GM12878 (cell line): ENCODE results near the gene REEP6. TPM values are rescaled to one million over a fixed set of nuclear protein-coding genes. Genes with fewer than 3 reads are reported as not detected.

Experiments used
- ATAC-seq: fragments of 200-7000 bp; cut with Tn5 transposase; 3 replicates; pipeline ENCODE4 v1.9.1; 2020; ENCODE audit warnings: mild to moderate bottlenecking, moderate library complexity
- BruUV-seq: library from RNA; stranded (reverse); fragments of 400-500 nt; replicated peaks from 2 replicates; lab custom pipeline; 2021; lab: Mats Ljungman, UMichigan
- CTCF ChIA-PET: fragments of 300-600 bp; sonication (Branson Sonifier 250); formaldehyde crosslinking; extraction: SDS; loops from one replicate; lab custom pipeline; 2021; ENCODE audit warnings: inconsistent platforms; lab: Yijun Ruan, JAX
- POLR2A ChIA-PET: fragments of 350-600 bp; formaldehyde crosslinking; extraction: SDS; loops from one replicate; lab custom pipeline; 2021; ENCODE audit warnings: inconsistent platforms; lab: Charles Lee
- RAD21 ChIA-PET: fragments of 300-600 bp; sonication (Branson Sonifier 250); formaldehyde crosslinking; loops from one replicate; lab custom pipeline; 2023; ENCODE audit warnings: antibody characterized with exemption; ENCODE audit not compliant: unreplicated experiment; lab: Charles Lee
- SMC1A ChIA-PET: fragments of 300-600 bp; sonication (Branson Sonifier 250); formaldehyde crosslinking; loops from one replicate; lab custom pipeline; 2023; ENCODE audit not compliant: unreplicated experiment, uncharacterized antibody; lab: Charles Lee
- DNase-seq: peaks from one replicate; pipeline ENCODE4 v3.0.0-alpha.2; 2011; ENCODE audit warnings: low read depth, low spot score
- FAIRE-seq: peaks from 3 replicates; lab custom pipeline; 2011; peaks lifted over from hg19 to GRCh38; lab: Jason Lieb, UNC
- H2AFZ ChIP-seq: 2 replicates; pipeline ENCODE4 v1.6.0; 2011; ENCODE audit warnings: low read depth, low read length, control low read depth; ENCODE audit not compliant: control insufficient read depth
- H3K27ac ChIP-seq: 2 replicates; pipeline ENCODE4 v1.5.1; 2011; ENCODE audit warnings: control low read depth; ENCODE audit not compliant: control insufficient read depth, insufficient read depth
- H3K27me3 ChIP-seq, 2 experiments: replicated peaks in 1 of 2; 2 replicates each; pipeline versions ENCODE4 v1.6.0 to v1.6.1; 2011; ENCODE audit warnings: low read length in 1 of 2; ENCODE audit not compliant: control insufficient read depth in 2 of 2, insufficient read depth in 2 of 2
- H3K36me3 ChIP-seq, 2 experiments: 2 replicates each; pipeline ENCODE4 v1.5.1; 2011; ENCODE audit warnings: low read length in 1 of 2; ENCODE audit not compliant: control insufficient read depth in 2 of 2, insufficient read depth in 2 of 2
- H3K4me1 ChIP-seq: 2 replicates; pipeline ENCODE4 v1.6.1; 2011; ENCODE audit warnings: mild to moderate bottlenecking, low read length, moderate library complexity, mixed read lengths; ENCODE audit not compliant: control insufficient read depth, insufficient read depth
- H3K4me2 ChIP-seq: 2 replicates; pipeline ENCODE4 v1.6.0; 2011; ENCODE audit warnings: control low read depth; ENCODE audit not compliant: control insufficient read depth, insufficient read depth
- H3K4me3 ChIP-seq: fragments of 200-600 bp; sonication (generic); 2 replicates; pipeline ENCODE4 v1.5.1; 2016
- H3K79me2 ChIP-seq: 2 replicates; pipeline ENCODE4 v1.6.0; 2011; ENCODE audit warnings: low read length; ENCODE audit not compliant: control insufficient read depth, insufficient read depth
- H3K9ac ChIP-seq: 2 replicates; pipeline ENCODE4 v1.8.0; 2011; ENCODE audit warnings: low read length, control low read depth, mixed read lengths; ENCODE audit not compliant: control insufficient read depth, insufficient read depth
- H3K9me3 ChIP-seq: replicated peaks from 3 replicates; pipeline ENCODE4 v1.5.1; 2011; ENCODE audit warnings: mild to moderate bottlenecking, low read length; ENCODE audit not compliant: control insufficient read depth, insufficient read depth
- H4K20me1 ChIP-seq: 2 replicates; pipeline ENCODE4 v1.6.0; 2011; ENCODE audit not compliant: control insufficient read depth, insufficient read depth
- BMI1 ChIP-seq: fragments of 450-650 bp; IDR thresholded peaks from 2 replicates; pipeline ENCODE4 v1.6.1; 2016; ENCODE audit warnings: mild to moderate bottlenecking, moderate library complexity, borderline replicate concordance
- CBFB ChIP-seq: IDR thresholded peaks from 2 replicates; pipeline ENCODE4 v1.6.1; 2016; ENCODE audit warnings: antibody characterized with exemption, low read depth
- DPF2 ChIP-seq: fragments of 450-650 bp; IDR thresholded peaks from 2 replicates; pipeline ENCODE4 v1.6.1; 2017; ENCODE audit warnings: mild to moderate bottlenecking
- EP300 ChIP-seq, 2 experiments: fragments of 150-350 bp in 1 of 2; IDR thresholded peaks; 2 replicates each; pipeline ENCODE4 v1.6.1; 2011 to 2012; ENCODE audit warnings: low read depth in 2 of 2, low read length in 2 of 2, borderline replicate concordance in 1 of 2, improper control_type of control experiment in 1 of 2, inconsistent platforms in 1 of 2; ENCODE audit not compliant: control insufficient read depth in 1 of 2
- STAT1 ChIP-seq: fragments of 450-650 bp; conservative IDR thresholded peaks from 2 replicates; pipeline ENCODE4 v1.6.1; 2014; ENCODE audit warnings: antibody characterized with exemption, mild to moderate bottlenecking
- WGBS: methylation state at CpG from one replicate; pipeline ENCODE4 v1.1.6; 2016; ENCODE audit warnings: low lambda C conversion rate; ENCODE audit not compliant: insufficient replicate concordance, insufficient coverage; ENCODE audit errors: missing lambda C conversion rate; 5-methylcytosine and 5-hydroxymethylcytosine counted together
- in situ Hi-C: fragments of 300-500 bp; cut with MboI; formaldehyde crosslinking; loops from 9 replicates; pipeline ENCODE4 v1.14.3; 2018; ENCODE audit warnings: mixed read lengths
- intact Hi-C: fragments of 100-400 bp; cut with micrococcal nuclease; formaldehyde crosslinking; loops from one replicate; pipeline ENCODE4 v1.14.2; 2022; ENCODE audit not compliant: unreplicated experiment
- polyA plus RNA-seq, 11 experiments: library from polyadenylated mRNA; depleted of rRNA in 4 of 11; unstranded in 6 of 11; stranded (reverse) in 5 of 11; fragments of >200 nt; fragmentation: Nextera tagmentation in 4 of 11; fragmentation: Illumina TruSeq in 1 of 11; extraction: Ambion mirVana in 4 of 11; extraction: Trizol in 1 of 11; gene quantifications; 1 replicate in 1 of 11; 2 replicates in 10 of 11; pipeline versions ENCODE4 v1.2.1 to v1.2.3, GENCODE V29; 2011 to 2016; ENCODE audit warnings: inconsistent platforms in 2 of 11, missing spikeins in 2 of 11, low read depth in 1 of 11
- total RNA-seq, 4 experiments: library from RNA; depleted of rRNA in 3 of 4; stranded (reverse); fragments of >200 nt in 3 of 4; fragmentation: Illumina TruSeq in 1 of 4; extraction: Trizol in 1 of 4; gene quantifications; 2 replicates each; pipeline versions ENCODE4 v1.2.1 to v1.2.3, GENCODE V29; 2013 to 2021
- TF ChIP-seq, protein P1 (sequence below): fragments of 450-650 bp; formaldehyde crosslinking; IDR thresholded peaks from 2 replicates; pipeline ENCODE4 v1.5.0; 2022; ENCODE audit warnings: mild to moderate bottlenecking, missing genetic modification characterization
- TF ChIP-seq, protein P2 (sequence below): fragments of 450-650 bp; IDR thresholded peaks from 2 replicates; pipeline ENCODE4 v1.6.1; 2016; ENCODE audit warnings: mild to moderate bottlenecking, moderate library complexity, borderline replicate concordance
- TF ChIP-seq, protein P3 (sequence below): fragments of 450-650 bp; IDR thresholded peaks from 2 replicates; pipeline ENCODE4 v1.6.1; 2017; ENCODE audit warnings: mild to moderate bottlenecking

REEP6 gene
- total and polyA plus RNA-seq, 10 of the 15 experiments (the other 5 are each of a cell fraction or from before 2014, with no cell fraction given), result 0.06 to 1.1 (median 0.39) TPM; not detected in 2

DNA sequence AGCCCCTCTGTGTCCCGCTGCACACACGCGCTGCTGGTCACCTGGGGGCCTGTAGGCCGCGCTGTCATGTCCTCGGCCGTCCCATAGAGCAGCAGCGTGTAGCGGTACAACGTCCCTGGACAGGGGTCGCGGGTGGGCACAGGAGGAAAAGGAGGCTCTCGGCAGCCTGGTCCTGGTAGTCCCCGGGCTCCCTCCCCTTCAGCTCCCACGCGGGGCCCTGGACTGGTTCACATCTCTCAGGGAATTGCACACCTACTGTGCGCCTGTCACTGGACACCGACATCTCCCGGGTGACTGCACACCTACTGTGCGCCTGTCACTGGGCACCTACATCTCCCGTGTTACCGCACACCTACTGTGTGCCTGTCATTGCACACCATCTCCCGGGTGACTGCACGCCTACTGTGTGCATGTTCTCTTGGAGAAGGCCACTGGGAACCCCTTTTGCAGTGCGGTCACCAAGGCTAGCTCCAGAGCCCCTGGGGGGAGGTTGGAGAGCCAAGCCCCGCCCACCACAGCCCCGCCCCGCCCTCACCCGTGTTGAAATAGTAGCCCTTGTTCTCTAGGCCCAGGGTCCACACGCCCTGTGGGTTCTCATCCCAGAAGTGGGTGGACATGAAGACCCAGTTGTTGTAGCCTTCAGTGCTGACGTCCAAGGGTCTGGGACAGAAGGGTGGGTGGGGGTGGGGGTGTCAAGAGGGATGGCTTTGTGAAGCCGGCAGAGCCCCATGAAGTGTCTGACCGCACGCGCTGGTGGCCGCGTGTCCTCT is 8.4 kb upstream of the REEP6 start:
- no peaks in the 10 kb centered on the region for H4K20me1 ChIP-seq
- H3K4me2 ChIP-seq, result no peak overlapping the region
- no peaks in the 10 kb centered on the region for H3K9me3 ChIP-seq
- ATAC-seq, result no peak
- intact Hi-C loops, result no loop called here
- POLR2A ChIA-PET, result no interaction called here
- H3K4me1 ChIP-seq, result no peaks in the 10 kb centered on the region
- no peak for DNase-seq
- H3K4me3 ChIP-seq, result no peak overlapping the region
- TF ChIP-seq, protein P1, sequence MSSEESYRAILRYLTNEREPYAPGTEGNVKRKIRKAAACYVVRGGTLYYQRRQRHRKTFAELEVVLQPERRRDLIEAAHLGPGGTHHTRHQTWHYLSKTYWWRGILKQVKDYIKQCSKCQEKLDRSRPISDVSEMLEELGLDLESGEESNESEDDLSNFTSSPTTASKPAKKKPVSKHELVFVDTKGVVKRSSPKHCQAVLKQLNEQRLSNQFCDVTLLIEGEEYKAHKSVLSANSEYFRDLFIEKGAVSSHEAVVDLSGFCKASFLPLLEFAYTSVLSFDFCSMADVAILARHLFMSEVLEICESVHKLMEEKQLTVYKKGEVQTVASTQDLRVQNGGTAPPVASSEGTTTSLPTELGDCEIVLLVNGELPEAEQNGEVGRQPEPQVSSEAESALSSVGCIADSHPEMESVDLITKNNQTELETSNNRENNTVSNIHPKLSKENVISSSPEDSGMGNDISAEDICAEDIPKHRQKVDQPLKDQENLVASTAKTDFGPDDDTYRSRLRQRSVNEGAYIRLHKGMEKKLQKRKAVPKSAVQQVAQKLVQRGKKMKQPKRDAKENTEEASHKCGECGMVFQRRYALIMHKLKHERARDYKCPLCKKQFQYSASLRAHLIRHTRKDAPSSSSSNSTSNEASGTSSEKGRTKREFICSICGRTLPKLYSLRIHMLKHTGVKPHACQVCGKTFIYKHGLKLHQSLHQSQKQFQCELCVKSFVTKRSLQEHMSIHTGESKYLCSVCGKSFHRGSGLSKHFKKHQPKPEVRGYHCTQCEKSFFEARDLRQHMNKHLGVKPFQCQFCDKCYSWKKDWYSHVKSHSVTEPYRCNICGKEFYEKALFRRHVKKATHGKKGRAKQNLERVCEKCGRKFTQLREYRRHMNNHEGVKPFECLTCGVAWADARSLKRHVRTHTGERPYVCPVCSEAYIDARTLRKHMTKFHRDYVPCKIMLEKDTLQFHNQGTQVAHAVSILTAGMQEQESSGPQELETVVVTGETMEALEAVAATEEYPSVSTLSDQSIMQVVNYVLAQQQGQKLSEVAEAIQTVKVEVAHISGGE, result no peak
- TF ChIP-seq EP300 (IDR thresholded peaks at IDR 0.05; ENCODE audit: borderline replicate concordance in 1 of 2, control insufficient read depth in 1 of 2, low read depth in 2 of 2, low read length in 2 of 2), result no peak
- peak; percentile 65 for TF ChIP-seq BMI1
- TF ChIP-seq DPF2, result peak; percentile 99
- TF ChIP-seq STAT1, result no peak
- TF ChIP-seq, protein P2, sequence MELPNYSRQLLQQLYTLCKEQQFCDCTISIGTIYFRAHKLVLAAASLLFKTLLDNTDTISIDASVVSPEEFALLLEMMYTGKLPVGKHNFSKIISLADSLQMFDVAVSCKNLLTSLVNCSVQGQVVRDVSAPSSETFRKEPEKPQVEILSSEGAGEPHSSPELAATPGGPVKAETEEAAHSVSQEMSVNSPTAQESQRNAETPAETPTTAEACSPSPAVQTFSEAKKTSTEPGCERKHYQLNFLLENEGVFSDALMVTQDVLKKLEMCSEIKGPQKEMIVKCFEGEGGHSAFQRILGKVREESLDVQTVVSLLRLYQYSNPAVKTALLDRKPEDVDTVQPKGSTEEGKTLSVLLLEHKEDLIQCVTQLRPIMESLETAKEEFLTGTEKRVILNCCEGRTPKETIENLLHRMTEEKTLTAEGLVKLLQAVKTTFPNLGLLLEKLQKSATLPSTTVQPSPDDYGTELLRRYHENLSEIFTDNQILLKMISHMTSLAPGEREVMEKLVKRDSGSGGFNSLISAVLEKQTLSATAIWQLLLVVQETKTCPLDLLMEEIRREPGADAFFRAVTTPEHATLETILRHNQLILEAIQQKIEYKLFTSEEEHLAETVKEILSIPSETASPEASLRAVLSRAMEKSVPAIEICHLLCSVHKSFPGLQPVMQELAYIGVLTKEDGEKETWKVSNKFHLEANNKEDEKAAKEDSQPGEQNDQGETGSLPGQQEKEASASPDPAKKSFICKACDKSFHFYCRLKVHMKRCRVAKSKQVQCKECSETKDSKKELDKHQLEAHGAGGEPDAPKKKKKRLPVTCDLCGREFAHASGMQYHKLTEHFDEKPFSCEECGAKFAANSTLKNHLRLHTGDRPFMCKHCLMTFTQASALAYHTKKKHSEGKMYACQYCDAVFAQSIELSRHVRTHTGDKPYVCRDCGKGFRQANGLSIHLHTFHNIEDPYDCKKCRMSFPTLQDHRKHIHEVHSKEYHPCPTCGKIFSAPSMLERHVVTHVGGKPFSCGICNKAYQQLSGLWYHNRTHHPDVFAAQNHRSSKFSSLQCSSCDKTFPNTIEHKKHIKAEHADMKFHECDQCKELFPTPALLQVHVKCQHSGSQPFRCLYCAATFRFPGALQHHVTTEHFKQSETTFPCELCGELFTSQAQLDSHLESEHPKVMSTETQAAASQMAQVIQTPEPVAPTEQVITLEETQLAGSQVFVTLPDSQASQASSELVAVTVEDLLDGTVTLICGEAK, result no peak
- no peak for TF ChIP-seq CBFB
- TF ChIP-seq, protein P3, sequence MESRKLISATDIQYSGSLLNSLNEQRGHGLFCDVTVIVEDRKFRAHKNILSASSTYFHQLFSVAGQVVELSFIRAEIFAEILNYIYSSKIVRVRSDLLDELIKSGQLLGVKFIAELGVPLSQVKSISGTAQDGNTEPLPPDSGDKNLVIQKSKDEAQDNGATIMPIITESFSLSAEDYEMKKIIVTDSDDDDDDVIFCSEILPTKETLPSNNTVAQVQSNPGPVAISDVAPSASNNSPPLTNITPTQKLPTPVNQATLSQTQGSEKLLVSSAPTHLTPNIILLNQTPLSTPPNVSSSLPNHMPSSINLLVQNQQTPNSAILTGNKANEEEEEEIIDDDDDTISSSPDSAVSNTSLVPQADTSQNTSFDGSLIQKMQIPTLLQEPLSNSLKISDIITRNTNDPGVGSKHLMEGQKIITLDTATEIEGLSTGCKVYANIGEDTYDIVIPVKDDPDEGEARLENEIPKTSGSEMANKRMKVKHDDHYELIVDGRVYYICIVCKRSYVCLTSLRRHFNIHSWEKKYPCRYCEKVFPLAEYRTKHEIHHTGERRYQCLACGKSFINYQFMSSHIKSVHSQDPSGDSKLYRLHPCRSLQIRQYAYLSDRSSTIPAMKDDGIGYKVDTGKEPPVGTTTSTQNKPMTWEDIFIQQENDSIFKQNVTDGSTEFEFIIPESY, result peak; percentile 65
- TF ChIP-seq, all 136 proteins: peak for 3
- no TSS peak for BruUV-seq
- Histone ChIP-seq H3K27ac (no peak overlapping the region), H3K36me3 (no peaks in the 10 kb centered on the region), H3K79me2 (peaks cover 8% of the 10 kb centered on the region), H3K27me3 (no peaks in the 10 kb centered on the region), H3K9ac (no peak overlapping the region), H2AFZ (no peak overlapping the region)
- 85% methylated on average over 34 of the region's 37 CpGs for WGBS
- SMC1A ChIA-PET, result no interaction called here
- CTCF ChIA-PET, result no interaction called here
- RAD21 ChIA-PET, result no interaction called here
- in situ Hi-C loops, result no loop called here
- FAIRE-seq, result no peak
